GM12872 (cell line): Measurements from ENCODE around the gene MSN.
A peak's percentile ranks its signal among the peaks of the same experiment; 100 is the strongest.

Source experiments
- CTCF ChIP-seq: IDR thresholded peaks from 3 replicates; pipeline ENCODE4 v1.5.1; 2011; ENCODE audit warnings: low read depth, mild to moderate bottlenecking, low read length, moderate library complexity; ENCODE audit not compliant: insufficient read depth

The MSN gene

GRCh38 chrX:65706041-65706828 lies 38.8 kb downstream of the MSN start:
- TF ChIP-seq CTCF = no peak

GRCh38 chrX:65707151-65707550 lies 39.7 kb downstream of the MSN start:
- no peak for TF ChIP-seq CTCF

GRCh38 chrX:65712005-65712806 lies 44.8 kb downstream of the MSN start:
- no peak for TF ChIP-seq CTCF

- no peak for TF ChIP-seq CTCF
Measured at GRCh38 chrX:65718538-65718937, 51.1 kb downstream of the MSN start.

GRCh38 chrX:65720381-65720964 lies 53.0 kb downstream of the MSN start:
- TF ChIP-seq CTCF = peak; percentile 11; the same call in 1 of the 3 replicates

- TF ChIP-seq CTCF = no peak
Measured at GRCh38 chrX:65723706-65724105, 56.3 kb downstream of the MSN start.

GRCh38 chrX:65726715-65727114 lies 59.3 kb downstream of the MSN start:
- no peak for TF ChIP-seq CTCF
